NCI-H69 (cell line): Measurements from ENCODE around the gene NPAS3.
A peak's percentile ranks its signal among the peaks of the same experiment; 100 is the strongest.

Experiments used
- DNase-seq: peaks from one replicate; lab custom pipeline; 2025; lab: John Stamatoyannopoulos, UW

The NPAS3 gene

GRCh38 chr14:32938719-32939253 lies at the start of gene NPAS3:
NPAS3 (plus strand) TSS chr14:32938879.
- DNase-seq = peak; percentile 63

DNA sequence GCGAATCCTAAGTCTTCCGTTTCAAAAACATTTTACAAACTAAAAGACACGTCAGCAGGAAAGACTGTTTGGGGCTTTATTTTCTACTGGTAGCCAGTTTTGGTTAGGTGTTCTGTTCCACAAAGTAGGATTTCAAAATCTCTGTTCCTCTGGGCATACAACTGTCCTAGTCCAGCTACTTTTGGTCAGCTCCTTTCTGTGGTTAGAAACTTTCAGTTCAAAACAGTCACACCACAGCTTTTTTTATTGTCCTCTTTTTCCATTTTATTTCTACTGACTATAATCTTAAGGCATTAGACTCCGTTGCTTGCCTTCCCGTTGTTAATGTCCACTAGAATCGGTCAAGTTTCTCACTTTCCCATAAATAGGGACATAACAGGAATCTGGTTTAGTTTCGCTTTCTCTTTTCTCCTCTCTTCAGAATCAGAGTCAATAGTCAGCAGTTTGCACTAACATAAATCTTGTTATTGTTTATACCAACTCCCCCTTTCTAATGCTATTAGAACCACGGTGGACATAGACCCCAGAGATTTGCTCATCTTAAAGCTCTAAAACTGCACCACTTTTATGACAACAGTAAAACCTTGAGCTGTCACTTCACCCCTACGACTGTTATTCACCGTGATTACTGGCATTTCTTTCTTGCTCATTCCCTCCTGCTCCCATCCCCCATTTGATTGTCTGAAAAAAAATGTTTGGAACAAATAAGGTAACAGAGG lies 41.5 kb upstream of the NPAS3 start:
- DNase-seq = no peak

DNA sequence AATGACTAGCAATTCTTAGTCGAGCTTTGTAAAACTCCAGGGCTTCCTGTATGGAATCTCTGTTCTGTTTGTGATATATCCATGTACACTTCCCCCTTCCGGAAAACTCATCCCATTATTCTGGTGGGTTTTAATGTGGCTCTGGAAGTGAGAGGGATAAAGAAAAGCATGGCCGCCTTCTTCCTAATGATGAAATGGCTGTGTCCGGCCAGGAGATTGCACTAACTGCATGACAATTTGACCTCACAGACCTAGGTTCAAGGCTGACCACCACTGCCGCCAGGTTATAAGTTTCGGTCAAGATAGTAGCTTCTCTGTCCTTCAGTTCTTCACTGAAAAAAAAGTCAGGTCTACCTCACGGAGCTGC lies 41.0 kb upstream of the NPAS3 start:
- DNase-seq = no peak

DNA sequence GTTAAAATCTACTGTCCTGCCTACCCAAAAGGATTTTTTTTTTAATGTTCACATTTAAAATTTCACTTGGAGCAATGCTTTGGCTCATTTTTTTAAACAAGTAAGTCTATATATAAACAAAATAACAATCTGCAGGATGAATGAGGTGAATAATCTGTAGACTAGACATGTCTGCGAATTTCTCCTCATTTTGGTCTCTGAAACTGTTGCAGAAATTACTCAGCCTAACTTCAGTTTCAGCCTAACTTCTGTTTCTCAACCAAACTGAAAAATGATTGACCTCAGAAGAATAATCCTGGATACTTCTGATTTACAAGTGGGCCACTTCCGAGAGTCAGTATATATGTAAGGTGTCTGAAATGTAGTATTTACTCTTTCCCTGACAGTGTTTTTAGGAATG lies 39.8 kb upstream of the NPAS3 start:
- DNase-seq = no peak

DNA sequence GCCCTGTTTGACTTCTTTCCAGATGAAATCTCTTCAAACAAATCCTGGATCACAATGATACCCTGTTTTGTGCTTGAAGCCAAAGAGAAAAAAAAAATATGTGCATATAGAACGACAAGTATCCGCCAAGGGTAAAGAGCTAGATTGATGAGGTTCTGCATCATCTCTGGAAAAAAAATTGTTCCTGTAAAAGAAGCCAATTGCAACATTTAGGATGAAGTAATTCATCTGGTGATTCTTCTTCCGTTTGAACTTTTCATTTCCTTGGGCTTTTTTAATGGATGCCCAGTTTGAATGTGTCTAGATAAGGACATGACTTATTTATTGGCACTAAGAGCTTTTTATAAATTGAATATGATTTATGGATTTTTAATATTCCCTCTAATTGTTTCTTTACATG lies 38.1 kb upstream of the NPAS3 start:
- DNase-seq = no peak

- DNase-seq = no peak
These were observed 33.7 kb upstream of the NPAS3 start for GRCh38 chr14:32905013-32905412.

GRCh38 chr14:32906672-32907071 lies 32.0 kb upstream of the NPAS3 start:
- DNase-seq = no peak

DNA sequence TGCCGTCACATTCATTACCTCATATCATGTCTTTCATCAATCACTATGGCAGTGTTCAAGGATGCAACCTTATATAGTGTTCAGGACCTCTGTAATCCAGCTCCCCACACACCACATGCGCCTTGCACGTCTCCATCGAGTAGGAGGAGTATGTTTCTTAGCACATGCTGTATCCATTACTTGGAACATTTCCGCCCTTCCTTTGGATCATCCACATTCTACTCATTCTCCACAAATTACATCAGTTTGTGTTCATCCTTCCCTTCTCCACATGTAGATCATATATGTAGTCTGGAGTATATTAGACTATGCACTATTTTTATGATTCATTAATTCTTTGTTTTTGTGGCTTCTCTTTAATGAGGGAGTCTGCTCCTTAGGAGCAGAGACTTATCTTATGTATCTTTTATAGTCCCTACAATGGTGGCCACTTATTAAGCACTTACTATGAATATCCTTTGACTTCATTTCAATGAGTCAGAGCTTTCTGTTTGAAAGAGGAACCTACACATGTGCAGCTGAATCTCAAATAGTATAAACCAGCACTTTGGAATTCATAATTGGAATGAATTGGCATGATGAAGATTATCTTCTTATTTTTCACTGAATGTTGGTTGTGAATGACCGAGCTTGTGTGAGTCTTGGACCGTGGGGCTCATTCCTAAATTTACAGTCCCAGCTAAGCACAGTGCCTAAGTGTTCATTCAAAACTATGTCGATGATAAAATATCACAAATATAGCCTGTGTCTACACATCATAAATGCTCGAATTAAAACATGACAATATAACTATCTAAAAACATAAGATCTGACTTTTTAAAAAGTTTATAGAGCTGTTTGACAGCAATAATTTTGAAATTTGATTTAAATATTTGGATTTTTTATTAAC lies 30.2 kb upstream of the NPAS3 start:
- DNase-seq = no peak

DNA sequence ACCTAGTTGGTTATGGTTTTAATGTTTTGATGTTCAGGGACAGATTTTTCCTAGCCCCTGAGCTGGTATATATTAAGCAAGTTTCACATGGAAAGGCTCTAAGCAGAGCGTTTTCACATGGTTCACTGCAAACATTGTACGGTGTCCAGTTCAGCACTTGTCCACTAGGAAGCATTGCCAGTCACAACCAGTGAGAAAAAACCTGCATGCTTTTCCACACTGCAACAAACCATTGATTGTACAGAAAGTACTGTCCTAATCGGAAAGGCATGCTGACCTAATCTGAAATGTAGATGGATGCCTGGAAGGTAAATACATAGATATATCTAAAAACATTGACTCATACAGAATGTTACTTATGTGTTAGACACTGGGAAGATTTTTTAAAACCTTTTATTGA lies 25.0 kb upstream of the NPAS3 start:
- DNase-seq = peak; percentile 12

DNA sequence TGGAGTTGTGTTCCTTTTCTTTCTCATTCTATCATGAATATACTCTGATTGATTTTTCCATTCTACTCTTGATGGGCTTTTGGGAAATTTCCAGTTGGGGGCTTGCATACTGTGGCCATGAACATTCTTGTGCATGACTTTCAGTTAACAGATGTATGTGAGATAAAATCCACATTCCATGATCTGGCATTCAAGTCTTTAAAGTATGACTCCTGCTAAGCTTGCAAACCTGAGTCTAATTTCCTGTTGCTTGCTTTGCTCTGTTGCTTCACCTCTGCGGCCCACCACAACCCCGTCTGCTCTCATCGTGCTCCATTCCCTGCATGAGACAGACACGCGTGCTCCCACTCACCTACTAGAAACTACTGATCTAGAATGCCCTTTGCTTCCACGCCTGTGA lies 24.3 kb upstream of the NPAS3 start:
- no peak for DNase-seq

DNA sequence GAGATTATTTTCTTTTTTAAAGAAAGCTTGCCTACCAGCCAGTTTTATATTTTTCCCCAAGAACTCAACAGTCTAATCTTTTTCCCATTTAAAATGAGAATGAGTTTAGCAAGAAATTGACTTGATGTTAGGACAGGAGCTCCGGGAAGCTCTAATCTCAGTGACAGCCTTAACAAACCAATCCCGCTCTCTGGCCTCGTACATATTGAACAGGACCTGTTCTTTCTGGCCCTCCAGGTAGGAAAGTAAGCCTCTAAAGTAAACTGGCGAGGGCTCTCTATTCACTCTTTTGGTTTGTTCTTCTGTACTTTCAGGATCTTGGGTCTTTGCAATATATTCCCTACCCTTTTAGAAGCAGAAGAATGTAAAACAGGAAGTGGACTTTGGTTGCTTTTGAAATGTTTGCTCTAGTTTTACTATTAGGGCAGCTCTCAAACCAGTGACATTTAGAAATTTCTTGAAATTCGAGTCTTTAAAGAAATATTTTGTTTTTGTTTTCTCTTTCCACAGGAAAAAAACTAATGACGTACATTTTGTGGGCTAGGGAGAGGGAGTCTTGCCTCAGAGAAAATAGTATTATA lies 17.9 kb upstream of the NPAS3 start:
- DNase-seq = no peak

DNA sequence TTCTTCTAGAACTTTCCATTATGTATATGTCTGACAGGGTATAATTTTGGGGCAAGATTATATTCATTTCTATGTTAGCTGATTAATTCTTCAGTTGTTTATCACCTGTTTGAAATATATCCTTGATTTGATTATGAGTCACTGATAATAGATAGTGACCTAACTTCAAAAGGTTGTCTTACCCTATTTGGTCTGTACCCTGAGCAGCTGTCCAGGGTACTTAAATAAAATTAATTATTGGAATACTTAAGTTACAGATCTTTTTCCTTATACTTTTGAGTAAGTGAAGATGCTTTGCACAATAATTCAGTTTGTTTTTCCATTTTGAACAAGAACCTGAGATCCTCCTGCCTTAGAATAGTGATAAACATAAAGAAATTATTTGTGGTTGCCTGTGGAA lies 13.2 kb upstream of the NPAS3 start:
- DNase-seq = no peak

DNA sequence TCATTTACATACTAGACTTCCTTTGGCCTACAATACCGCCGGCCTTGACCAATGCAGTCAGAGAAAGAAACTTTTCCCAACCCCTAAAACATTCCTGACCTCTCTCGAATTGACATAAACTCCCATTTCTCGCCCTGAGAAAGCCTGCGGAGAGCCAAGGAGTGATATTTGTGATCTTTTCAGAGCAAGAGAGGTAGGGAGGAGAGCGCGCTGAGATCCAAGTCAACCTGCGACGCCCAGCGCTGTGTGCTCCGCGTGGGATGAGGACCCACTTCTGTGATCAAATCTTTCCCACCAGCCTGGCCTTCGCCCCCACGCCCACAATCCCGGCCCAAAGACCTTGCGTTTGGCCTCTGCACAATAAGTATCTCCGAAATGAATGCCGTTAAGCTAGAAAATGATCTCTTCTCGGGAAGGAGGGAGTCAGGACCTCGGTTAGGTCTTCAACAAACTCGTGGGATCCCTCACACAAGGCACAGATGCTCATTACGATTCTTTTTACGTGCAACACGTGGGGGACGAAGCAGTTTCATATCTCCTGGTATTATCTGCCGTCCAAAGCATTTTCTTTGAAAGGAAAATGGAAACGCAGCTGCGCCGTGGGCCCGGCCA lies 6.3 kb upstream of the NPAS3 start:
- no peak for DNase-seq

DNA sequence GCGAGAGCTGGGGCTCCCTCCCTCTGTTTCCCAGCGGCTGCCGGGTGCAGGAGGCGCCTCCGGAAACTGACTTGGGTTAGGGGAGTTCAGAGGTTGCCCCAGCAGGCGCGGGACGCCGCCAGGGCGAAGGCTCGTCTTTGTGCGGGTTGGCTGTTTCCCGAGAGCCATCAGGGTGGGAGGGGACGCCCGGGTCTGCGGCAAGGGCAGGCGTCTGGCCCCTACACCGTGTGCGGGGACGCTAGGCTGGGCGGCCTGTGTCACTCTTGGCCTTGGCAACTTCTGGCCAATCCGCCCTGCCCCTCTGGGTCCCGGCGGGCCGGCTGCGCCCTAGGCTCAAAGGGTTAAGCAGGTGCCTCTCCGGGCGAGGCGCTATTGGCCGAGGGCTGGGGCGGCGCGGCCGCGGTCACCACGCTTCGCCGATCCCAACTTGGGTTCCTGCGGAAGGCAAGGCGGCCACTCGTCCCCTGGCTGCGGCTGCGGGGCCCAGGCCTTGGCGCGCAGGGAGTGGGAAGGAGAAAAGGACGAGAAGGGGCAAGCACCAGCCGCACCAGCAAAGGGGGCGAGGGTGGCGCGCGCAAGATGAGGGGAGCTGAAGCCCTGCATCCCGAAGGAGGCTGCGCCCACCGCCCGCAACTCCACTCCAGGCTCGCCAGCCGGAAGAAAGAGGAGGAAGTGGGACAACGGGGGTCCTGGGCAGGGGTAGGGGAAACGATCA lies 5.6 kb upstream of the NPAS3 start:
- no peak for DNase-seq

- DNase-seq = no peak
These were observed 5.0 kb upstream of the NPAS3 start for GRCh38 chr14:32933629-32934072.

- DNase-seq = peak; percentile 75
These were observed 4.4 kb upstream of the NPAS3 start for GRCh38 chr14:32934073-32934880.

GRCh38 chr14:32934881-32935633 lies 3.6 kb upstream of the NPAS3 start:
- peak; percentile 58 for DNase-seq

DNA sequence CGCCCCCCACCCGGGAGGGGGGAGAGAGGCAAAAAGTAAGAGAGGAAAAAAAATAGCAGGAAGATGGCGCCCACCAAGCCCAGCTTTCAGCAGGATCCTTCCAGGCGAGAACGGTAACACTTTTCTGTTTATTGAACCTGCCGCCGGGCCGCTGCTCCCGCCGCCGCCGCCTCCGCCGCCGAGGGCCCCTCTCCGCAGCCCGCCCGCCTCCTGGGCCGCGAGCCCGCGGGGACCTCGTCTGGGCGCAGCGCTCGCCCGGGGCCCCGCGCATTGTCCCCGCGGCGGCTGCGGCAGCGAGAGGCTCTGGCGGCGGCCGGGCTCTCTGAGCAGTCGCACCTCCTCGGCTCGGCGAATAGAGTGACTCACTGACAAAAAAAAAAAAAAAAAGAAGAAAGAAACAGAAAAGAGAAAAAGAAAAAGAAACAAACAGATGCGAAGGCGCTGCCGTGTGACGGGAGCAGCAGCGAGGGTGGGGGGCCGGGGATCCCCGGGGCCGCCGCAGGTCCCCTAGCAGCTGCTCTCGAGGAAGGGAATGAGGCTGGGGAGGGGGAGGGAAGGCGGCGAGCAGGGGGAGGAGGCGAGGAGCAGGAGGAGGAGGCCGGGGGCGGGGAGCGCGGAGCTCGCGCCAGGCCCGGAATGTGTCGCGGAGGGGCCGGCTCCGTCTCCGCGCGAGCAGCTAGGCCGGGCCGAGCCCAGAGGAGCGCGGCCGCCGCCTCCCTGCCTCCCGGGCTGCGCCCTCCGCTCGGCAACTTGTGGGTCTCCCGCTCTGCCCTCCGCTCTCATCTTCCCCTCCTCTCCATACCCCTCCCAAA lies 781 bp downstream of the NPAS3 start:
- DNase-seq = peak; percentile 87

DNA sequence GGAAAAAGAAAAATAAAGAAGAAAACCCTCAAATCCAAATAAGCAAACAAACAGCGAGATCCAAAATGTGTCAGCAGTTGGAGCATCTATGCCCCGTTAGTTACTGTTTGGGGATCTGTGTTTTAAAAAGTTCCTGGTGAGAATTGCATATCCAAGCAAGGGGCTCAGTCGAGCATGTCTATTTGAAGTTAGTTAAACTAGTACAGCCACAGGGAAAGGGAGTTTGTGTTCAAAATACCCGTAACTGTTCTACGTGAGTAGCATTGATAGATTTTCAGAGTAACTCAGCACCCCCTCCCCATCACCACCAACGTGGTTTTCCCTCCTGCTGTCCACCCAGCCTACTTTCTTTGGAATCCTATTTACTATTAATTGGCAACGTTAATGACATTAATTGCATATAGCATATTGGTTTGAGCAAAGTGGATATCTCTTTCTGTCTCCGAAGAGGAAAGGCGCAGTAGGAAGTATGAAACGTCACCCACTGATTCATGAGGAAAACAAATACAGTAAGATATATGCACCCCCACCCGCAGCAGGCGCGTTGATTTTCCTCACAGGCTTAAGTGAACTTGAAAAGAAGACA lies 1.5 kb downstream of the NPAS3 start:
- peak; percentile 70 for DNase-seq
